Endothelial cell of umbilical vein (primary cell): ENCODE results near the gene MGLL. TPM values are rescaled to one million over a fixed set of nuclear protein-coding genes. Genes with fewer than 3 reads are reported as not detected.

Experiments
- BruUV-seq: library from RNA; stranded (reverse); fragments of 400-500 nt; replicated peaks from 2 replicates; lab custom pipeline; 2021; lab: Mats Ljungman, UMichigan
- CTCF ChIA-PET: fragments of 300-600, 350-600 bp; sonication (Branson Sonifier 250); formaldehyde crosslinking; loops from one replicate; lab custom pipeline; 2021; ENCODE audit warnings: antibody characterized with exemption, inconsistent platforms; lab: Charles Lee
- POLR2A ChIA-PET: fragments of 300-600, 350-600 bp; sonication (Branson Sonifier 250); formaldehyde crosslinking; loops from one replicate; lab custom pipeline; 2021; ENCODE audit warnings: antibody characterized with exemption, inconsistent platforms; lab: Charles Lee
- DNase-seq: peaks from one replicate; pipeline ENCODE4 v3.0.0-alpha.2; 2011; ENCODE audit warnings: low read depth, low spot score
- FAIRE-seq: peaks from 2 replicates; lab custom pipeline; 2011; peaks lifted over from hg19 to GRCh38; lab: Jason Lieb, UNC
- H2AFZ ChIP-seq: 2 replicates; pipeline ENCODE4 v1.6.0; 2012; ENCODE audit warnings: low read depth, low read length, control low read depth, inconsistent platforms
- H3K27ac ChIP-seq: 2 replicates; pipeline ENCODE4 v1.5.1; 2011; ENCODE audit warnings: low read depth, mild to moderate bottlenecking, control low read depth, low read length, moderate library complexity; ENCODE audit not compliant: insufficient read depth
- H3K27me3 ChIP-seq, 2 experiments: 2 replicates each; pipeline versions ENCODE4 v1.6.0 to v1.6.1; 2011; ENCODE audit warnings: low read length in 2 of 2, mixed read lengths in 1 of 2; ENCODE audit not compliant: control insufficient read depth in 2 of 2, insufficient read depth in 2 of 2
- H3K36me3 ChIP-seq, 2 experiments: 2 replicates in 1 of 2; 3 replicates in 1 of 2; pipeline ENCODE4 v1.5.1; 2011; ENCODE audit warnings: low read length in 2 of 2, mild to moderate bottlenecking in 1 of 2, moderate library complexity in 1 of 2; ENCODE audit not compliant: control insufficient read depth in 2 of 2, insufficient read depth in 2 of 2; ENCODE audit errors: extremely low read depth in 1 of 2
- H3K4me1 ChIP-seq: 3 replicates; pipeline ENCODE4 v1.5.1; 2011; ENCODE audit warnings: mild to moderate bottlenecking, low read length; ENCODE audit not compliant: control insufficient read depth, insufficient read depth; ENCODE audit errors: extremely low read depth
- H3K4me2 ChIP-seq: 2 replicates; pipeline ENCODE4 v1.6.1; 2011; ENCODE audit warnings: low read length, control low read depth, mixed read lengths; ENCODE audit not compliant: insufficient read depth
- H3K4me3 ChIP-seq, 3 experiments: fragments of 200-600 bp in 1 of 3; sonication (generic), shearing (Covaris generic) in 1 of 3; replicated peaks in 1 of 3; 2 replicates each; pipeline ENCODE4 v1.5.1; 2011 to 2016; ENCODE audit warnings: control low read depth in 3 of 3, low read length in 3 of 3, mild to moderate bottlenecking in 2 of 3, inconsistent platforms in 1 of 3, low read depth in 1 of 3, moderate library complexity in 1 of 3; ENCODE audit not compliant: insufficient read depth in 1 of 3
- H3K79me2 ChIP-seq: 2 replicates; pipeline ENCODE4 v1.6.0; 2012; ENCODE audit warnings: low read length, inconsistent platforms; ENCODE audit not compliant: control insufficient read depth, insufficient read depth
- H3K9ac ChIP-seq: replicated peaks from 2 replicates; pipeline ENCODE3; 2011; ENCODE audit warnings: low read length, control low read depth; ENCODE audit not compliant: insufficient read depth; ENCODE audit errors: extremely low read depth
- H3K9me1 ChIP-seq: replicated peaks from 3 replicates; pipeline ENCODE4 v1.6.0; 2011; ENCODE audit warnings: mild to moderate bottlenecking, low read length; ENCODE audit not compliant: control insufficient read depth, insufficient read depth; ENCODE audit errors: extremely low read depth
- H3K9me3 ChIP-seq: replicated peaks from 2 replicates; pipeline ENCODE4 v1.5.1; 2012; ENCODE audit warnings: low read length, inconsistent platforms; ENCODE audit not compliant: control insufficient read depth, insufficient read depth
- H4K20me1 ChIP-seq: replicated peaks from 2 replicates; pipeline ENCODE3; 2011; ENCODE audit warnings: mild to moderate bottlenecking, low read length; ENCODE audit not compliant: control insufficient read depth, insufficient read depth; ENCODE audit errors: extremely low read depth
- EZH2 ChIP-seq: IDR thresholded peaks from 2 replicates; pipeline ENCODE4 v1.6.1; 2012; ENCODE audit warnings: borderline replicate concordance, low read depth, mild to moderate bottlenecking, moderate library complexity, low read length, inconsistent platforms; ENCODE audit not compliant: severe bottlenecking
- FOS ChIP-seq: IDR thresholded peaks from 2 replicates; pipeline ENCODE4 v1.6.1; 2011; ENCODE audit warnings: mild to moderate bottlenecking, low read length, moderate library complexity, borderline replicate concordance; ENCODE audit not compliant: insufficient read depth
- GATA2 ChIP-seq: IDR thresholded peaks from 2 replicates; pipeline ENCODE4 v1.7.0; 2011; ENCODE audit warnings: low read depth, mild to moderate bottlenecking, moderate library complexity, mixed read lengths, low read length; ENCODE audit not compliant: insufficient read length, insufficient read depth
- JUN ChIP-seq: IDR thresholded peaks from 2 replicates; pipeline ENCODE4 v1.6.1; 2011; ENCODE audit warnings: borderline replicate concordance, low read depth; ENCODE audit not compliant: insufficient read length, insufficient read depth
- MYC ChIP-seq: IDR thresholded peaks from one replicate; pipeline ENCODE4 v1.6.1; 2011; ENCODE audit warnings: mild to moderate bottlenecking, low read depth, low read length
- POLR2A ChIP-seq: IDR thresholded peaks from 2 replicates; pipeline ENCODE4 v1.6.1; 2012; ENCODE audit warnings: low read depth, mild to moderate bottlenecking, control low read depth, low read length
- POLR2AphosphoS5 ChIP-seq: IDR thresholded peaks from 2 replicates; pipeline ENCODE4 v1.6.1; 2012; ENCODE audit warnings: low read depth, mild to moderate bottlenecking, control low read depth, low read length, moderate library complexity; ENCODE audit not compliant: insufficient read depth
- dilution Hi-C: fragments of 300-500 bp; cut with MboI; formaldehyde crosslinking; loops from one replicate; pipeline ENCODE4 v1.15.0; 2019; ENCODE audit warnings: low sequenced_read_pairs; ENCODE audit not compliant: extremely low pct_ligation_motif_present
- intact Hi-C: fragments of 100-400 bp; cut with micrococcal nuclease; formaldehyde crosslinking; loops from one replicate; pipeline ENCODE4 v1.10.0; 2022
- polyA plus RNA-seq, 4 experiments: library from polyadenylated mRNA; depleted of rRNA in 3 of 4; stranded (reverse) in 3 of 4; unstranded in 1 of 4; fragments of >200 nt; gene quantifications; 2 replicates each; pipeline versions ENCODE4 v1.2.1 to v1.2.3, GENCODE V29; 2011 to 2012; ENCODE audit warnings: missing spikeins in 1 of 4
- total RNA-seq: library from RNA; stranded (reverse); gene quantifications from 2 replicates; pipeline ENCODE4 v1.2.3, GENCODE V29; 2021
- TF ChIP-seq, protein P1 (sequence below), 2 donors: IDR thresholded peaks; 1 replicate in 1 of 2; 2 replicates in 1 of 2; pipeline ENCODE4 v1.5.1; 2011; ENCODE audit warnings: low read length in 2 of 2, mild to moderate bottlenecking in 2 of 2, moderate library complexity in 2 of 2, control low read depth in 1 of 2, inconsistent platforms in 1 of 2, low read depth in 1 of 2; ENCODE audit not compliant: insufficient read depth in 1 of 2; ENCODE audit errors: extremely low read depth in 1 of 2
- TF ChIP-seq, protein P2 (sequence below): IDR thresholded peaks from 2 replicates; pipeline ENCODE4 v1.6.1; 2011; ENCODE audit not compliant: insufficient read depth, insufficient read length

The MGLL gene
- total and polyA plus RNA-seq, 2 donors (not counting 3 experiments of a cell fraction or from before 2014, with no cell fraction given), result 30.7 to 60.2 TPM

DNA sequence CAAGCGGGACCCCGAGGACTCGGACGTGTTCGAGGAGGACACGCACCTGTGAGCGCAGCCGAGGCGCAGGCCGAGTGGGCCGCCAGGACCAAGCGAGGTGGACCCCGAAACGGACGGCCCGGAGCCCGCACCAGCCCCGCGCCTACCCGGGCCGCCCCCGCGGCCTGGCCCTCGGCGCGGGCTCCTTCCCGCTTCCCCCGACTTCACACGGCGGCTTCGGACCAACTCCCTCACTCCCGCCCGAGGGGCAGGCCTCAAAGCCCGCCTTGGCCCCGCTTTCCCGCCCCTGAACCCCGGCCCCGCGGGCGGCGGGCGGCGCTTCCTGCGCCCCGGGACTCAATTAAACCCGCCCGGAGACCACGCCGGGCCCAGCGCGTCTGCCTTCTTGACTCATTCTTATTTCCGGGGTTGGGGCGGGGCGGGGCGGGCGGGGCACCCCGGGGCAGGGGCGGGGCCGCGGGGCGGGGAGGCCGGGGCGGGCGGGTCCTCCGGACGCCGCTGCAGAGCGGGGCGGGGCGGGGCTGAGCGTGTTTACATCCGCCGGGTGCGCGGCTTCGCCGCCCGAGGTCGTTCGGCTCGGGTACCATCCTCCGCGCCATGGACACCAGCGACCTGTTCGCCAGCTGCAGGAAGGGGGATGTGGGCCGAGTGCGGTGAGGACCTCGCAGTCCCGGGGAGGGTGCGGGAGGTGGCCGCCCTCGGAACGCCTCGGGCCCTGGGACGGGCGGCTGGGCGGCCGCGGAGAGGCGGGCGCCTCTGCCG lies 149.7 kb downstream of the MGLL start, which contains the start of gene ABTB1:
Gene ABTB1, plus strand, starts transcription at position 524 of the 762 bp plus-strand sequence. Its CDS starts 74 bp downstream, at position 598.
- dilution Hi-C loops, result no loop called here

DNA sequence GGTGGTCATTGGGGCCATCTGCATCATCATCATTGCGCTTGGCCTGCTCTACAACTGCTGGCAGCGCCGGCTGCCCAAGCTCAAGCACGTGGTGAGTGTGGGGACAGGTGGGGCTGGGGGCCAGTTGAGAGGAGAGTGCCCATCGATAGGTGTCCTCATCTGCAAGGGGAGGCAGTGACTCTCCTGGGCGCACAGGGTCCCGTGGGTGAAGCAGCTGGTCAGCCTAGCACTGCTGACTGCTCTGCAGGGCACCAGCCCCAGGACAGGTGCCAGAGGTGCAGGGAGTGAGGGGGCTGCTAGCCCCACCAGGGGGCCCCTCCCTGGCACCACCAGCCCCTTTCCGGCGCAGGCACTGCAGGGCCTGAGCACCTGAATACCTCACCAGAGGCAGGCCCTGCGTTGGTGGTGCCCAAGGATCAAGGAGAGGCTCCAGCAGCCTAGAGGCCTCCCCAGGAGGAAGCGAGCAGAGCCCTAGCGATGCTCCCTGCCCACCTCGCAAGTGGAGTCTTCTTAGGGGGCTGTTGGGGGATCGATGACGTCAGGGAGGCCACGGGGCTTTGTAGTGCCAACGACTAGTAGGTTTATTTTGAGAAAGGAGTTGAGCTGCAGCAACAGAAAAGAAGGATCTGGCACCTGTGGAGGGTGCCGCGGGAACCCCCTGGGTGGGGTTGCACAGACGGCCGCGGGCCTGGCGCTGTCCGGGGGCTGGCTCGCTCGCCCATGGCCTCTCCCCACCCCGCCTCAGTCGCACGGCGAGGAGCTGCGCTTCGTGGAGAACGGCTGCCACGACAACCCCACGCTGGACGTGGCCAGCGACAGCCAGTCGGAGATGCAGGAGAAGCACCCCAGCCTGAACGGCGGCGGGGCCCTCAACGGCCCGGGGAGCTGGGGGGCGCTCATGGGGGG lies 150.5 kb downstream of the MGLL start:
- no peaks in the 10 kb centered on the region for H3K36me3 ChIP-seq
- CTCF ChIA-PET, result no interaction called here
- TF ChIP-seq GATA2 (no peak), MYC (no peak), POLR2AphosphoS5 (no peak), POLR2A (no peak), FOS (no peak), JUN (no peak), EZH2 (no peak)
- TF ChIP-seq, protein P1, sequence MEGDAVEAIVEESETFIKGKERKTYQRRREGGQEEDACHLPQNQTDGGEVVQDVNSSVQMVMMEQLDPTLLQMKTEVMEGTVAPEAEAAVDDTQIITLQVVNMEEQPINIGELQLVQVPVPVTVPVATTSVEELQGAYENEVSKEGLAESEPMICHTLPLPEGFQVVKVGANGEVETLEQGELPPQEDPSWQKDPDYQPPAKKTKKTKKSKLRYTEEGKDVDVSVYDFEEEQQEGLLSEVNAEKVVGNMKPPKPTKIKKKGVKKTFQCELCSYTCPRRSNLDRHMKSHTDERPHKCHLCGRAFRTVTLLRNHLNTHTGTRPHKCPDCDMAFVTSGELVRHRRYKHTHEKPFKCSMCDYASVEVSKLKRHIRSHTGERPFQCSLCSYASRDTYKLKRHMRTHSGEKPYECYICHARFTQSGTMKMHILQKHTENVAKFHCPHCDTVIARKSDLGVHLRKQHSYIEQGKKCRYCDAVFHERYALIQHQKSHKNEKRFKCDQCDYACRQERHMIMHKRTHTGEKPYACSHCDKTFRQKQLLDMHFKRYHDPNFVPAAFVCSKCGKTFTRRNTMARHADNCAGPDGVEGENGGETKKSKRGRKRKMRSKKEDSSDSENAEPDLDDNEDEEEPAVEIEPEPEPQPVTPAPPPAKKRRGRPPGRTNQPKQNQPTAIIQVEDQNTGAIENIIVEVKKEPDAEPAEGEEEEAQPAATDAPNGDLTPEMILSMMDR (IDR thresholded peaks at IDR 0.05; ENCODE audit: extremely low read depth in 1 of 2, insufficient read depth in 1 of 2, low read depth in 1 of 2, low read length in 2 of 2), result no peak
- TF ChIP-seq, protein P2, sequence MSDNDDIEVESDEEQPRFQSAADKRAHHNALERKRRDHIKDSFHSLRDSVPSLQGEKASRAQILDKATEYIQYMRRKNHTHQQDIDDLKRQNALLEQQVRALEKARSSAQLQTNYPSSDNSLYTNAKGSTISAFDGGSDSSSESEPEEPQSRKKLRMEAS, result no peak
- peak overlapping the region; percentile 10 for H3K27ac ChIP-seq
- H3K4me1 ChIP-seq, result peaks cover 5% of the 10 kb centered on the region
- H3K4me3 ChIP-seq, result peak overlapping the region; percentile 36 to 73 (median 50)
- peak overlapping the region; percentile 56 for H3K9ac ChIP-seq
- H2AFZ ChIP-seq, result peak overlapping the region; percentile 80
- H3K79me2 ChIP-seq, result no peaks in the 10 kb centered on the region
- H3K9me3 ChIP-seq, result no peaks in the 10 kb centered on the region
- no TSS peak for BruUV-seq
- POLR2A ChIA-PET, result no interaction called here
- intact Hi-C loops (no loop called here), dilution Hi-C loops (no loop called here)
- no peak for FAIRE-seq
- H3K4me2 ChIP-seq, result peak overlapping the region; percentile 61
- H3K9me1 ChIP-seq, result no peaks in the 10 kb centered on the region
- DNase-seq, result peak; percentile 7
- no peaks in the 10 kb centered on the region for H4K20me1 ChIP-seq
- H3K27me3 ChIP-seq, result no peaks in the 10 kb centered on the region

More for the DNA sequence above, 149.7 kb downstream of the MGLL start, which contains the start of gene ABTB1:
- Histone ChIP-seq H4K20me1 (no peaks in the 10 kb centered on the region), H3K9me1 (no peaks in the 10 kb centered on the region), H3K27ac (peak within 1 kb of the TSS; percentile 10), H3K4me1 (peaks cover 5% of the 10 kb centered on the region), H3K9me3 (no peaks in the 10 kb centered on the region), H3K4me3 (peak within 1 kb of the TSS; percentile 55 to 73 (median 65)), H3K9ac (peak within 1 kb of the TSS; percentile 56), H3K27me3 (no peaks in the 10 kb centered on the region), H3K36me3 (no peaks in the 10 kb centered on the region), H2AFZ (peak within 1 kb of the TSS; percentile 95), H3K4me2 (peak within 1 kb of the TSS; percentile 62), H3K79me2 (no peaks in the 10 kb centered on the region)
- POLR2A ChIA-PET, result no interaction called here
- TF ChIP-seq EZH2 (no peak), POLR2A (peak; percentile 30), POLR2AphosphoS5 (peak; percentile 62)
- CTCF ChIA-PET, result no interaction called here
- BruUV-seq, result TSS peak; percentile 73
- DNase-seq, result peak; percentile 25
- intact Hi-C loops, result no loop called here
- FAIRE-seq, result peak; percentile 62
